Measurements from ENCODE around the gene USP8.

Gene USP8

GRCh38 chr15:50552238-50552637 lies 128.0 kb downstream of the USP8 start:
- no peak overlapping the region for H3K14ac ChIP-seq (ENCODE audit: low read length)
- H3K27ac ChIP-seq (replicated peaks; ENCODE audit: low read length) = no peak overlapping the region
- H2AK5ac ChIP-seq (ENCODE audit: low read depth, low read length) = no peak overlapping the region
- no peak overlapping the region for H2BK5ac ChIP-seq (ENCODE audit: low read length)
- DNase-seq (ENCODE audit: low spot score) = no peak
- no peak overlapping the region for H3K4me3 ChIP-seq (ENCODE audit: low read length in 2 of 2)
- no peaks in the 10 kb centered on the region for H3K9me3 ChIP-seq (replicated peaks in 1 of 2; ENCODE audit: control insufficient read depth in 2 of 2, insufficient read depth in 1 of 2, low read depth in 1 of 2, low read length in 2 of 2)
- no peak overlapping the region for H4K8ac ChIP-seq (ENCODE audit: low read depth, low read length)
- H3K9ac ChIP-seq (ENCODE audit: low read depth, low read length, poor library complexity) = no peak overlapping the region
- no peaks in the 10 kb centered on the region for H3K4me1 ChIP-seq (ENCODE audit: control insufficient read depth in 2 of 2, insufficient read depth in 1 of 2, low read depth in 1 of 2, low read length in 2 of 2)
- H3K27me3 ChIP-seq (ENCODE audit: control insufficient read depth in 3 of 3, insufficient read depth in 3 of 3, low read depth in 1 of 3, low read length in 3 of 3) = no peaks in the 10 kb centered on the region
- H3K4ac ChIP-seq (ENCODE audit: low read length) = no peak overlapping the region
- no peak overlapping the region for H3K4me2 ChIP-seq (ENCODE audit: insufficient read depth, low read length, poor library complexity, severe bottlenecking)
- H3K18ac ChIP-seq (ENCODE audit: low read length) = no peak overlapping the region
- no peak overlapping the region for H2BK12ac ChIP-seq (ENCODE audit: low read length)
- no peaks in the 10 kb centered on the region for H3K79me1 ChIP-seq (ENCODE audit: low read depth, low read length)
- no CpG with 5 or more reads among the region's 4 CpGs for WGBS, 2 donors (ENCODE audit: extremely low coverage in 2 of 2, insufficient read length in 2 of 2, insufficient replicate concordance in 1 of 2)
- no peak overlapping the region for H2BK15ac ChIP-seq (ENCODE audit: low read length)
- H2AFZ ChIP-seq (ENCODE audit: low read length) = no peak overlapping the region
- no peak overlapping the region for H4K91ac ChIP-seq (ENCODE audit: low read depth, low read length, poor library complexity)
- no peak overlapping the region for H3K23ac ChIP-seq (ENCODE audit: low read depth, low read length, poor library complexity)
- H3K36me3 ChIP-seq (replicated peaks in 1 of 2; ENCODE audit: control insufficient read depth in 2 of 2, insufficient read depth in 2 of 2, low read length in 2 of 2) = peaks cover 0 to 12% of the 10 kb centered on the region in 2 donors
- H2BK120ac ChIP-seq (ENCODE audit: low read depth, low read length) = no peak overlapping the region

GRCh38 chr15:50556642-50557371 lies 132.6 kb downstream of the USP8 start:
- no peak overlapping the region for H3K18ac ChIP-seq (ENCODE audit: low read length)
- H4K91ac ChIP-seq (ENCODE audit: low read depth, low read length, poor library complexity) = no peak overlapping the region
- no CpG with 5 or more reads among the region's 2 CpGs for WGBS, 2 donors (ENCODE audit: extremely low coverage in 2 of 2, insufficient read length in 2 of 2, insufficient replicate concordance in 1 of 2)
- no peak overlapping the region for H3K4ac ChIP-seq (ENCODE audit: low read length)
- no peak overlapping the region for H2BK120ac ChIP-seq (ENCODE audit: low read depth, low read length)
- H3K4me2 ChIP-seq (ENCODE audit: insufficient read depth, low read length, poor library complexity, severe bottlenecking) = no peak overlapping the region
- no peak overlapping the region for H2BK12ac ChIP-seq (ENCODE audit: low read length)
- H2BK5ac ChIP-seq (ENCODE audit: low read length) = no peak overlapping the region
- no peaks in the 10 kb centered on the region for H3K27me3 ChIP-seq (ENCODE audit: control insufficient read depth in 3 of 3, insufficient read depth in 3 of 3, low read depth in 1 of 3, low read length in 3 of 3)
- H3K4me3 ChIP-seq (ENCODE audit: low read length in 2 of 2) = no peak overlapping the region
- H2AFZ ChIP-seq (ENCODE audit: low read length) = no peak overlapping the region
- no peak overlapping the region for H2BK15ac ChIP-seq (ENCODE audit: low read length)
- H3K14ac ChIP-seq (ENCODE audit: low read length) = no peak overlapping the region
- no peak overlapping the region for H4K8ac ChIP-seq (ENCODE audit: low read depth, low read length)
- H3K36me3 ChIP-seq (replicated peaks in 1 of 2; ENCODE audit: control insufficient read depth in 2 of 2, insufficient read depth in 2 of 2, low read length in 2 of 2) = peaks cover 0 to 37% of the 10 kb centered on the region in 2 donors
- no peaks in the 10 kb centered on the region for H3K79me1 ChIP-seq (ENCODE audit: low read depth, low read length)
- H3K9ac ChIP-seq (ENCODE audit: low read depth, low read length, poor library complexity) = no peak overlapping the region
- H3K27ac ChIP-seq (replicated peaks; ENCODE audit: low read length) = no peak overlapping the region
- no peak overlapping the region for H2AK5ac ChIP-seq (ENCODE audit: low read depth, low read length)
- H3K4me1 ChIP-seq (ENCODE audit: control insufficient read depth in 2 of 2, insufficient read depth in 1 of 2, low read depth in 1 of 2, low read length in 2 of 2) = no peaks in the 10 kb centered on the region
- H3K9me3 ChIP-seq (replicated peaks in 1 of 2; ENCODE audit: control insufficient read depth in 2 of 2, insufficient read depth in 1 of 2, low read depth in 1 of 2, low read length in 2 of 2) = no peaks in the 10 kb centered on the region
- no peak for DNase-seq (ENCODE audit: low spot score)
- no peak overlapping the region for H3K23ac ChIP-seq (ENCODE audit: low read depth, low read length, poor library complexity)

GRCh38 chr15:50558012-50558411 lies 133.8 kb downstream of the USP8 start:
- WGBS, 2 donors (ENCODE audit: extremely low coverage in 2 of 2, insufficient read length in 2 of 2, insufficient replicate concordance in 1 of 2) = no CpG with 5 or more reads among the region's 2 CpGs
- DNase-seq (ENCODE audit: low spot score) = no peak
- H3K4me1 ChIP-seq (ENCODE audit: control insufficient read depth in 2 of 2, insufficient read depth in 1 of 2, low read depth in 1 of 2, low read length in 2 of 2) = no peaks in the 10 kb centered on the region
- H3K4me2 ChIP-seq (ENCODE audit: insufficient read depth, low read length, poor library complexity, severe bottlenecking) = no peak overlapping the region
- H2AFZ ChIP-seq (ENCODE audit: low read length) = no peak overlapping the region
- no peak overlapping the region for H4K91ac ChIP-seq (ENCODE audit: low read depth, low read length, poor library complexity)
- no peaks in the 10 kb centered on the region for H3K27me3 ChIP-seq (ENCODE audit: control insufficient read depth in 3 of 3, insufficient read depth in 3 of 3, low read depth in 1 of 3, low read length in 3 of 3)
- no peak overlapping the region for H3K18ac ChIP-seq (ENCODE audit: low read length)
- peaks cover 0 to 48% of the 10 kb centered on the region in 2 donors for H3K36me3 ChIP-seq (replicated peaks in 1 of 2; ENCODE audit: control insufficient read depth in 2 of 2, insufficient read depth in 2 of 2, low read length in 2 of 2)
- H3K4me3 ChIP-seq (ENCODE audit: low read length in 2 of 2) = no peak overlapping the region
- no peaks in the 10 kb centered on the region for H3K79me1 ChIP-seq (ENCODE audit: low read depth, low read length)
- H2AK5ac ChIP-seq (ENCODE audit: low read depth, low read length) = no peak overlapping the region
- H2BK15ac ChIP-seq (ENCODE audit: low read length) = no peak overlapping the region
- H3K9me3 ChIP-seq (replicated peaks in 1 of 2; ENCODE audit: control insufficient read depth in 2 of 2, insufficient read depth in 1 of 2, low read depth in 1 of 2, low read length in 2 of 2) = no peaks in the 10 kb centered on the region
- H3K9ac ChIP-seq (ENCODE audit: low read depth, low read length, poor library complexity) = no peak overlapping the region
- H2BK12ac ChIP-seq (ENCODE audit: low read length) = no peak overlapping the region
- no peak overlapping the region for H3K4ac ChIP-seq (ENCODE audit: low read length)
- no peak overlapping the region for H3K14ac ChIP-seq (ENCODE audit: low read length)
- H2BK5ac ChIP-seq (ENCODE audit: low read length) = no peak overlapping the region
- no peak overlapping the region for H4K8ac ChIP-seq (ENCODE audit: low read depth, low read length)
- no peak overlapping the region for H3K27ac ChIP-seq (replicated peaks; ENCODE audit: low read length)
- H2BK120ac ChIP-seq (ENCODE audit: low read depth, low read length) = no peak overlapping the region
- H3K23ac ChIP-seq (ENCODE audit: low read depth, low read length, poor library complexity) = no peak overlapping the region

- Histone ChIP-seq H3K27me3 (ENCODE audit: control insufficient read depth in 3 of 3, insufficient read depth in 3 of 3, low read depth in 1 of 3, low read length in 3 of 3) (no peaks in the 10 kb centered on the region), H2BK5ac (ENCODE audit: low read length) (no peak overlapping the region), H3K4me2 (ENCODE audit: insufficient read depth, low read length, poor library complexity, severe bottlenecking) (no peak overlapping the region), H2BK15ac (ENCODE audit: low read length) (no peak overlapping the region), H4K91ac (ENCODE audit: low read depth, low read length, poor library complexity) (no peak overlapping the region), H3K79me1 (ENCODE audit: low read depth, low read length) (no peaks in the 10 kb centered on the region), H4K8ac (ENCODE audit: low read depth, low read length) (no peak overlapping the region), H3K9me3 (replicated peaks in 1 of 2; ENCODE audit: control insufficient read depth in 2 of 2, insufficient read depth in 1 of 2, low read depth in 1 of 2, low read length in 2 of 2) (no peaks in the 10 kb centered on the region), H3K14ac (ENCODE audit: low read length) (no peak overlapping the region), H3K36me3 (replicated peaks in 1 of 2; ENCODE audit: control insufficient read depth in 2 of 2, insufficient read depth in 2 of 2, low read length in 2 of 2) (peaks cover 0 to 79% of the 10 kb centered on the region in 2 donors), H3K18ac (ENCODE audit: low read length) (no peak overlapping the region), H2BK12ac (ENCODE audit: low read length) (no peak overlapping the region), H2BK120ac (ENCODE audit: low read depth, low read length) (no peak overlapping the region), H3K4ac (ENCODE audit: low read length) (no peak overlapping the region), H3K9ac (ENCODE audit: low read depth, low read length, poor library complexity) (no peak overlapping the region), H2AK5ac (ENCODE audit: low read depth, low read length) (no peak overlapping the region), H3K23ac (ENCODE audit: low read depth, low read length, poor library complexity) (no peak overlapping the region), H3K4me3 (ENCODE audit: low read length in 2 of 2) (no peak overlapping the region), H2AFZ (ENCODE audit: low read length) (no peak overlapping the region), H3K27ac (replicated peaks; ENCODE audit: low read length) (no peak overlapping the region), H3K4me1 (ENCODE audit: control insufficient read depth in 2 of 2, insufficient read depth in 1 of 2, low read depth in 1 of 2, low read length in 2 of 2) (no peaks in the 10 kb centered on the region)
- no CpG with 5 or more reads among the region's 4 CpGs for WGBS, 2 donors (ENCODE audit: extremely low coverage in 2 of 2, insufficient read length in 2 of 2, insufficient replicate concordance in 1 of 2)
- DNase-seq (ENCODE audit: low spot score) = no peak
Observed at GRCh38 chr15:50562735-50563640, 138.8 kb downstream of the USP8 start.

All from neuronal stem cell (in vitro differentiated cells).